Measurements from ENCODE around the gene PHF23. TPM values are rescaled to one million over a fixed set of nuclear protein-coding genes. Genes with fewer than 3 reads are reported as not detected.

The PHF23 gene
- total and polyA plus RNA-seq, 4 donors, result 25.4 to 40.5 (median 27.2) TPM

DNA sequence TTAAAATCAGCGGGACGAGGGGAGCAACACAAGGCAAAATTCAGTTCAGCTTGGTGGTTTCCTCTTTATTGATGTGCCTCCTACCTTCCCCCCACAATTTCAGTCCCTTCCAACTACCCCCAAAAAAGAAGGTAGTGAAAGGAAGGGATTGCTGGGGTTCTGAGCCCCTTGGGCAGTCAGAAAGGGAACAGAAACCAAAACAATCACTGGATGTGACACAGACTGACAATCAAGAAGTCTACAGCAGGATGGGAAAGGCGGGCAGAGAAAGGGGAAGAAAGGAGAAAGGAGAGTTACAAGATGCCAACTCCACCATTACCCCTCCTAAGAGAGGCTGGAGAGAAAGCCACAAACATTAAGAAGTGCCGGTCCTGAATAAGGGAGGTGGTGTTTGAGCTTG, 1.1 kb upstream of the PHF23 start:
- WGBS, 2 donors, result 44 to 57% methylated on average over 4 of the region's 4 CpGs
- H3K9me3 ChIP-seq (ENCODE audit: control insufficient read depth in 4 of 4, insufficient read depth in 3 of 4, low read length in 3 of 4), result no peaks in the 10 kb centered on the region

DNA sequence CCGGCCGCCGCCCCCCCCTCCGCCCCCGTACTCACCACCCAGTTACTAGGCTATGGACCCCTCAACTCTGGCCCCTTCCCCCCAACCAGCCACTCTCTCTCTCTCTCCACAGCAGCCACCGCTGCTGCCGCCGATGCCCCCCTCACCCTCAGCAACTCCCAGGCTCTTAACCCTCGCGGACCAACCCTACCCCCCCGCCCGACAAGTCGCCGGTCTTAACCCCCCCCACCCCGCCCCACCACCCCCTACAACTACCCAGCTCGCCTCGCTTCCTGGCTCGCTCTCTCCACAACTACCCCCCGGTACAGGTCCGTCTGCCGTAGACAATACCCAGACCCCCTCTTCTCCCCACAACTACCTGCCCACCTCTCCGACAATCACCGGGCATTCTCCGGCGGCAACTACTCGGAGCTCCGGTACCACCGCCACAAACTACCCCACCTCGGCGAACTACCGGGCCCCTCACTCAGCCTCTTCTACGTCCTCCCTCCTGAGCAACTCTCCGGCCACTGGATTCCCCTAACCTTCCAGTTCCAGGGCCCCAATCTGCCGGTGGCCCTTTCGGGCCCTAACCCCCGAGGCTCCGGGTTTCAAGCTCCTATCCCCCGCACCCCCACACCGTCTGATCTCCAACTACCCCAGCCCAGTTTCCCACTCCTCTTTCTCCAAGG, 702 bp downstream of the PHF23 start:
- H3K9ac ChIP-seq (ENCODE audit: insufficient read depth in 1 of 2, low read length in 2 of 2), result peak overlapping the region in 1 of 2 donors; percentile 49
- ATAC-seq (ENCODE audit: insufficient read depth, low FRiP score) (no peak), DNase-seq (peak; percentile 13 to 53 (median 37))
- H3K4me3 ChIP-seq, result peak overlapping the region; percentile 92
- H3K9me3 ChIP-seq (ENCODE audit: control insufficient read depth in 4 of 4, insufficient read depth in 3 of 4, low read length in 3 of 4), result no peaks in the 10 kb centered on the region
- H3K27ac ChIP-seq (ENCODE audit: low read depth in 1 of 2, low read length in 1 of 2), result peak overlapping the region; percentile 87 to 88
- H3K36me3 ChIP-seq (ENCODE audit: control insufficient read depth in 4 of 4, insufficient read depth in 4 of 4, low read length in 4 of 4), result peaks cover 6 to 28% (median 24%) of the 10 kb centered on the region in 4 donors
- no peaks in the 10 kb centered on the region for H3K27me3 ChIP-seq (ENCODE audit: control insufficient read depth in 3 of 3, insufficient read depth in 3 of 3, low read length in 2 of 3)
- TF ChIP-seq, protein P1, sequence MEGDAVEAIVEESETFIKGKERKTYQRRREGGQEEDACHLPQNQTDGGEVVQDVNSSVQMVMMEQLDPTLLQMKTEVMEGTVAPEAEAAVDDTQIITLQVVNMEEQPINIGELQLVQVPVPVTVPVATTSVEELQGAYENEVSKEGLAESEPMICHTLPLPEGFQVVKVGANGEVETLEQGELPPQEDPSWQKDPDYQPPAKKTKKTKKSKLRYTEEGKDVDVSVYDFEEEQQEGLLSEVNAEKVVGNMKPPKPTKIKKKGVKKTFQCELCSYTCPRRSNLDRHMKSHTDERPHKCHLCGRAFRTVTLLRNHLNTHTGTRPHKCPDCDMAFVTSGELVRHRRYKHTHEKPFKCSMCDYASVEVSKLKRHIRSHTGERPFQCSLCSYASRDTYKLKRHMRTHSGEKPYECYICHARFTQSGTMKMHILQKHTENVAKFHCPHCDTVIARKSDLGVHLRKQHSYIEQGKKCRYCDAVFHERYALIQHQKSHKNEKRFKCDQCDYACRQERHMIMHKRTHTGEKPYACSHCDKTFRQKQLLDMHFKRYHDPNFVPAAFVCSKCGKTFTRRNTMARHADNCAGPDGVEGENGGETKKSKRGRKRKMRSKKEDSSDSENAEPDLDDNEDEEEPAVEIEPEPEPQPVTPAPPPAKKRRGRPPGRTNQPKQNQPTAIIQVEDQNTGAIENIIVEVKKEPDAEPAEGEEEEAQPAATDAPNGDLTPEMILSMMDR (IDR thresholded peaks at IDR 0.05; ENCODE audit: control extremely low read depth, extremely low read depth), result no peak
- 1% methylated on average over 29 to 39 of the region's 39 CpGs for WGBS, 2 donors
- peaks cover 4 to 40% (median 14%) of the 10 kb centered on the region in 5 donors for H3K4me1 ChIP-seq (ENCODE audit: control insufficient read depth in 5 of 5, insufficient read depth in 5 of 5, low read length in 5 of 5)

More for the DNA sequence above, 1.1 kb upstream of the PHF23 start:
- H3K27me3 ChIP-seq (ENCODE audit: control insufficient read depth in 3 of 3, insufficient read depth in 3 of 3, low read length in 2 of 3), result no peaks in the 10 kb centered on the region
- ATAC-seq (ENCODE audit: insufficient read depth, low FRiP score), result no peak
- TF ChIP-seq, protein P1 (IDR thresholded peaks at IDR 0.05; ENCODE audit: control extremely low read depth, extremely low read depth), result no peak
- peaks cover 4 to 34% (median 14%) of the 10 kb centered on the region in 5 donors for H3K4me1 ChIP-seq (ENCODE audit: control insufficient read depth in 5 of 5, insufficient read depth in 5 of 5, low read length in 5 of 5)
- H3K9ac ChIP-seq (ENCODE audit: insufficient read depth in 1 of 2, low read length in 2 of 2), result peak overlapping the region in 1 of 2 donors; percentile 29
- DNase-seq, result no peak
- peak overlapping the region in 1 of 2 donors; percentile 51 for H3K27ac ChIP-seq (ENCODE audit: low read depth in 1 of 2, low read length in 1 of 2)
- H3K36me3 ChIP-seq (ENCODE audit: control insufficient read depth in 4 of 4, insufficient read depth in 4 of 4, low read length in 4 of 4), result peaks cover 6 to 33% (median 27%) of the 10 kb centered on the region in 4 donors
- H3K4me3 ChIP-seq, result no peak overlapping the region

DNA sequence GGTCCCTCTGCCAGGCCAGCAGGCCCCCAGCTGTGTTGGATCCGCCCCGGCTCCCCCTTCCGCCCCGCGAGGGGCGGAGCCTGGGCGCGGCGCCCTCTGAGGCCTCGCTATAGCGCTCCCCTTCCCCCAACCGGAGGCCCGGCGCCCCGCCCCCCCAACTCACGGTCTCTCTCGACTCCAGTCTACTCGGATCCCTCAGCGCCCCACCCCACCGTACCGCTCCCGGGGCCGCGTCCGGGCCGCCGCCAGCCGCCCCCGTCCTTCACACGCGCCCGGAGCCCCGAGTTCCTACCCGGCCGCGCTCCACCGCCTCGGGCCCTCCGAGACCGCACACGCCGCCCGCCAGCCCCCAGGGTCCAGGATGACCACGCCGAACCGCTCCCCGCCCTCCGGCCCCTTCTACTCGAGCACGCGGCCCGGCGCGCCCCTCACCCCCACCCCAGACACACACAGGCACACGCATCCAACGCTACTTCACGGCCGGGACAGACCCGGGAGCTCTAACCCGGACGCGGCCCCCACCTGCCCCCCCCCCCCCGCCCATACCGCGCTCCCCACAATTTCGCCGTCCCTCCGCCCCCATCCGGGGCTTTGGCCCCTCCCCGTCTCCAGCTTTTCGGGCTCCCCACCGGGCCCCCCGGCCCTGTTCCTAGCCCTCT, 1.4 kb downstream of the PHF23 start:
- H3K9ac ChIP-seq (ENCODE audit: insufficient read depth in 1 of 2, low read length in 2 of 2), result no peak overlapping the region
- peaks cover 4 to 39% (median 18%) of the 10 kb centered on the region in 5 donors for H3K4me1 ChIP-seq (ENCODE audit: control insufficient read depth in 5 of 5, insufficient read depth in 5 of 5, low read length in 5 of 5)
- peak overlapping the region; percentile 92 for H3K4me3 ChIP-seq
- no peaks in the 10 kb centered on the region for H3K27me3 ChIP-seq (ENCODE audit: control insufficient read depth in 3 of 3, insufficient read depth in 3 of 3, low read length in 2 of 3)
- no peaks in the 10 kb centered on the region for H3K9me3 ChIP-seq (ENCODE audit: control insufficient read depth in 4 of 4, insufficient read depth in 3 of 4, low read length in 3 of 4)
- 1% methylated on average over 37 to 73 of the region's 73 CpGs for WGBS, 2 donors
- DNase-seq (peak; percentile 79 to 84 (median 84)), ATAC-seq (ENCODE audit: insufficient read depth, low FRiP score) (no peak)
- H3K36me3 ChIP-seq (ENCODE audit: control insufficient read depth in 4 of 4, insufficient read depth in 4 of 4, low read length in 4 of 4), result peaks cover 6 to 28% (median 24%) of the 10 kb centered on the region in 4 donors
- TF ChIP-seq, protein P1 (IDR thresholded peaks at IDR 0.05; ENCODE audit: control extremely low read depth, extremely low read depth), result no peak
- peak overlapping the region; percentile 88 to 91 for H3K27ac ChIP-seq (ENCODE audit: low read depth in 1 of 2, low read length in 1 of 2)

Data from lung (tissue), 12 donors.